ENCODE data around the gene SULT1E1.
"Not testable (repeated sequence)": the region's sequence is repeated elsewhere in the genome, so short reads cannot be mapped to it uniquely, and the experiment has no call there.

SULT1E1 gene

DNA sequence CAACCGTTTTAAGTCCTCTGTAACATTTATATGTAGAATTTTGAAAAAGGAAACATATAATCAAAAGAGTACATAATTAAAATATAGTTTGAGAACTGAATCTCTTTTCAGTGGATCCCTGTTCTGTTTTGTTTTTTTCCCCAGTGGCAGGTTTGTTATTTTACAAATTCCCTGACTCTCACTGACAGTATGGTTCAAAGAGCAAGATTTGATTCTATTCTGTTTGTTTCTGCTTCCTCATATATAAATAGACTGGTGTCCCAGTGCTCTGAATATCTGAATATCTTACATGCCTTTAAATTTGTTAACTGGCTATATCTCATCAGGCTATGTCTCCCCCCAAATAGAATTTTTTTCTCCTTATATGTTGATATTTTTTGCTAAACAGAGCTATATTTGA lies 16.6 kb downstream of the SULT1E1 start:
- no peak for DNase-seq

DNA sequence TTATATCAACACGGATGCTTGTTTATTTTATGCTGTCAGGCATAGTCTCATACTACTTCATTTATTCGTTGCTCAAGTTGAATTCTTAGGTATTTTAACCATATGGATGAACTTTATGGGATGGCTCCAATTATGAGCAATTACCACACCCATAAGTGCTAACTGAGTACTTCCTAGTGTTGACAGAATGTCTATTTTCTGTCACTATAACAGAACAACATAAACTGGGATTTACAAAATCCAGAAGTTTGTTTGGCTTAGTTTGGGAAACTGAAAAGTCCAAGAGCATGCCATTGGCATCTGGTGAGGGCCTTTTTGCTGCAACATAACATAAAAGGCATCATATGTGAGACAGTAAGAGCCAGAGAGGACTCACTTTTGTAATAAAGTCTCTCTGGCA lies 21.0 kb downstream of the SULT1E1 start:
- no peak for DNase-seq

DNA sequence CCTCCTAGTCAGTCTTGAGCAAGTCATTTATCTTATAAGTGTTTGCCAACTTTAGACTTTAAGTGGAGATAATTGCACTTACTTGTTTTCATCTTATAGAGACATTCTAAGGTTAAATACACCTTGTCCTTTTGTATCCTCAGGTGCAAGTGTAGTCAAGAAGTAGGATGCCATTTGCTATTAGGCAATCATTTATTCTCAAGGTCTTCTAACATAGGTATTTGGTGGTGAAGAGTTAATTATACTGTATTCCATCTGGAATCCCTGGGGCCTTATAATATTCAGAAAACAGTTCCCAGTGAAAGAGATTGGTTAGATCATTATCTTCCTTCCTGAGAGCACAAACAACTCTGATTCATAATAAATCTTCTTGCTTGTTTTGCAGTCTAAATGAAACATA lies 23.7 kb downstream of the SULT1E1 start:
- DNase-seq = no peak

DNA sequence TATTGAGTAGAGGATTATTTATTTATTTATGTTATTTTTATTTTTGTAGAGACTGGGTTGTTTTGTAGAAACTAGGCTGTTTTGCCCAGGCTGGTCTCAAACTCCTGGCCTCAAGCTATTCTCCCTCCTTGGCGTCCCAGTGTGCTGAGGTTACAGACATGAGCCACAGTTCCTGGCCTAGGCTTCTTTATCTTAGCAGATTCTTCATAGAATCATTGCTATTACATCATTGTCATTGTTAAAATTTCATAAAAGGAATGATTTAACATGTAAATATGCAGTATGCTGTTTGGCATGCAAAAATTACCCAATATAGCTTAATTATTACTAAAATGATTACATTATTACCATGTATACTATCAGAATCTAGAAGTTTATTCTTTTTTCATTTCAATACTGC lies 24.2 kb downstream of the SULT1E1 start:
- DNase-seq = no peak

DNA sequence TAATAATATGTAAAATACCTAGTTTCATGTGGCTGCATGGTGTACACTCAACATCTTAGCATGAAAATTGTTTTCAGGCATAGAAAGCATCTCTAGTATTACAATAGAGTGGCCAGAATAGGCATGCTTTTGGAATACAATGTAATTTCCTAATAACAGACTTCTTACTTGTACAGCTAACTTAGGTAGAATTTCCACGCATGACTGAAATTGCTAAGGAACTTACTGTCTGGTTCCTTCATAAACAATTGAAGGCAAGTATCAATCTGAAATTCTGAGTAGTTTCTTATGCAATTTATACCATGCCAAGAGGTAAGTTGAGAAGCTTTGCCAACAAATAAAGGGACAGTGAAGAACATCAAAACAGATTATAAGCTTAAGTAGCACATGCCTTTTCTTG lies 26.7 kb downstream of the SULT1E1 start:
- DNase-seq = no peak

DNA sequence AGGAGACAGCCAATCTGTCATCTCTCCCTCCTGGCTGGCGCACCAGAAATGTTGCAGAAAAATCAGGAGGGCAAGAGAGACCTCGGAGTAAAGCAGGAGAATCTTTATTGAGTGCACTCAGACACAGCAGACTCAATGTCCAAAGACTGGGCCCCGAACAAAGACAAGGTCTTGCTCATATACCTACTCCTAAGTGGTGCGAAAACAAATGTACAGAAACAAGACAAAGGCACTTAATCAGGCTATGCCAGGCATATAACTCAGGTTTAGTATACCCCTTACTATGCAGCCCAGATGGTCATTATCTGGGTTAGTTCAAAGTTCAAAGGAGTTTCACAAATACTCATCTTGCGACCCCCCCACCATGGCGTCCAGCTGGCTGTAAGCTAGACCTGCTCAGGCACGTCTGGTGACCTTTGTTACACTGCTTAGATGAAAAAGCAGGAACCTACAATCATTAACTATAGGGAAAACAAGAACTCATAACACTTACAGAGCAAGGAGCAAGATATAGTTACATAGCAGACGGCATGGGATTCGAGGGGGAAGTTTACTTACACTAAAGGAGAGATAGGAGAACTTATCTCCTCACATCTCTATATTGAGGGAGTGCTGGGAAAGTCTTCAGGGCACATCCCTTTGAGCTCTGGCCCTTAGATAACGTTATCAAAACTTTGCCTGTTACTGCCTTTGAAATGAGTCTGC lies 27.5 kb downstream of the SULT1E1 start:
- no peak for DNase-seq

DNA sequence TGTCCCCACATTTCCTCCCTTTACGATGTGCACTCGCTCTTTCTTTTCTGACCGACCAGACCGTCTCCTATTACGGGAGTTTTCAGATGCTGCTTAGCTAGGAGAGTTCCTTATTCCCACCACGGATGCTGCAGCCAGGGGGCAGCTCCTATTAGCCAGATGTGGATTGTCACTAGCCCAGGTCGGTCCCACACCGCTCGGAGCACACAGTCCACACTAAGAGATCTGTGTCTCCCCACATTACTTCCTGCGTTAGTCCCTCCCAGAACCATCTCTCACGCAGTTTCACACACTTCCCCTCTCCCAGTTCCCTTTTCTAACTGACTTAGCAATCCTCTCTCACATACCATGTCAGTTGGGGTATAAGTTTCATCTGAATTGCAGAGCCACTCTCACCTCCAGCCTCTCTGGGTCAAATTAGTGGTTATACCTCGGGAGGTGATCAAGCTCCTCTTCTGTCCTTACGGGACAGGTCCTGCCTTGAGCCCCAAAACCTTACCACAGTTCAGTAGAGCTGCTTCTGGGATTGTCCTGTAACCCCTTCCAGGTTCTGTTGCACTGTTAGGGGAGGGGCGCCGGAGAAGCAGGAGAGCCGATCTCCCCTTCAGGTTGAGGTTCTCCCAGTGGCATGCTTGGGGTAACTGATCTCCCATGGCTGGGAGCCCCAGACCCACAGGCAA lies 28.2 kb downstream of the SULT1E1 start:
- DNase-seq = peak; percentile 28

DNA sequence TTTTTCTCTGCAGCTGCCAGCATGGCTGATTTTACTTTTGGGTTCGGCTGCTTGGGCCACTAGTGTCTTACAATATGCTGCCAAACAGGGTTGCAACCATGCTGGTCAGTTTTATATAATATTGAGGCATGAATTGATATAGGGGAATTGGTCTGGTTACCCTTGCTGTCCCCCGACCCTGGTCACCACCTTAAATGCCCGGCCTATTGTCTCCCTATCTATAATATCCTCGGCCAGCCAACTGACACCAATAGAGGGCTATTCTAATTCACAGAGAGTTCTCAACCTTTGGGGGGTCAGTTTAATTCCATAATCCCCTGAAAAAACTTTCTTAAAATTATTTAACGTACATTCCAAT lies 28.7 kb downstream of the SULT1E1 start:
- DNase-seq = no peak

DNA sequence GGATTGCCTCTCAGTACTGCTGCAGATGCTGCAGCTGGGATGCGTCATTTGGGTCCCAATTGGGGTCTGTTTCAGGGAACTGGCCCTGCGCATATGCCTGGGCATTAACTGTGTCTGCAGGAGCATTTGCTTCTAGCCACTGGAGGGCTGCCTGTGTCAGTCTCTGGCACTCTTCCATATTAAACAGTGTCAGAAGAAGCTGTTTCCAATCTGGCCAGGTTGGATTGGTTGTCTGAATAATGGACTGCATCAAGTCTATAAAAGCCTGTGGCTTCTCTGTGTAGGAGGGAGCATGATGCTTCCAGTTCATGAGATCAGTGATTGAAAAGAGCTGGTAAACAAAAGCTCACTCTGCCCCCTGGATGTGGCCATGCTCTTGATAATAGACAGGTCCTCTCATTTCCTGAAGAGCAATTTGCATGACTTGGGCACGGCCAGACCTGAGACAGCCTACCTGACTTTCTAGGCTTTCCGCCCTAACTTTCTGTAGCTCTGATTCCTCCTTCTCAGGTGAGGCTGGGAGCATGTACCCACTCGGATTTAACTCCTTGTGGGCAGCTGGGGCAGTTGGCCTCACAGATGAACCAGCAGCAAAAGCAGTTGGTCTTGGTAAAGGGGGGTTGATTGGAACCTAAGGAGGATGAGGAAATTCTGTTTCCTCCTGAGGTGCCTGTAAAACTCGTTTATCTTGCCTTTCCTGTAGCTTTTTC lies 29.2 kb downstream of the SULT1E1 start:
- no peak for DNase-seq

DNA sequence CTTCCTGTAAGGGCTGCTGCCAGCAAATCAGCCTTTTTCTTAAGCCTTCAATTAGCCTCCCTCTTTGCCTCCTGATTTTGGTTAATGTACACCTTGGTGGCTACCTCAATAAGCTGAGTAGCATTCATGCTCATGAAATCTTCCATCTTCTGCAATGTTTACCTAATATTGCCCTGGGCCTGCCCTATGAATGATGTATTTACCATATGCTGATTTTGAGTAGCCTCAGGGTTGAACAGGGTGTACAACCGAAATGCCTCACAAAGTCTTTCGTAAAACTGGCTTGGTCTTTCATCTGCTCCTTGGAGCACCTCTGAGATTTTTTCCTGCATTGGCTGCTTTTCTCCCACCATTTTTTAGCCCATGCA lies 29.8 kb downstream of the SULT1E1 start:
- no peak for DNase-seq

DNA sequence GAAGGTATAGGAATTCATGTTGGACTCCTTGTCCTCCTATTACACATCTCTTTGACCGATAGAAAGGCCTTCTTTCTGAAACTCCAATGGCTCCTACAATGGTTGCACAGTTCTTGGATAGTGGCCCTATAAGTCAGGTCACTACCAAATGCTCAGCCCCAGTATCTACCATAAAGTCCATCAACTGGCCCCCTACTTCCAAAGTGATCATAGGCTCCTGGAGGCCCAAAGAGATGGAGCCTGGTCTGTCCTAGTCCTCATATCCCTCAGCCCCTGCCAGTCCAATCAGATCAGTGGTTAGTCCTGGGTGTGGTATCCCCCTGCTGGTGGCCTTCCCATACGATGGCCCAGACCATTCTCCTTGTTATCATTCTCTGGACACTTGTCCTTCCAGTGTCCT lies 30.3 kb downstream of the SULT1E1 start:
- DNase-seq = no peak

DNA sequence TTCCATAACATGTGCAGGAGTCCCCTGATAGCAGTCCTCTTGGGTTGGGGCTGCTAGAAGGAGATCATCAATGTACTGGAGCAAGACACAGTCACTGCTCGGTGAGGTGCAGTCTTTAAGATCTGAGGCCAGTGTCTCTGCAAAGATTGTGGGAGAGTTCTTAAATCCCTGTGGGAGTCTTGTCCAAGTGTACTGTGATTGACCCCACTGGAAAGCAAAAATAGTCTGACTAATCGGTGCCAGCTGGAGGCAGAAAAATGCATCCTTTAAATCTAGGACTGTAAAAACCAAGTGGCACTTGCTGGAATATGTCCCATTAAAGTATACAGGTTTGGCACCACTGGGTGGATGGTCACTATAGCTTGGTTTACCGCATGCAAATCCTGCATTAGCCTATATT lies 31.1 kb downstream of the SULT1E1 start:
- no peak for DNase-seq

DNA sequence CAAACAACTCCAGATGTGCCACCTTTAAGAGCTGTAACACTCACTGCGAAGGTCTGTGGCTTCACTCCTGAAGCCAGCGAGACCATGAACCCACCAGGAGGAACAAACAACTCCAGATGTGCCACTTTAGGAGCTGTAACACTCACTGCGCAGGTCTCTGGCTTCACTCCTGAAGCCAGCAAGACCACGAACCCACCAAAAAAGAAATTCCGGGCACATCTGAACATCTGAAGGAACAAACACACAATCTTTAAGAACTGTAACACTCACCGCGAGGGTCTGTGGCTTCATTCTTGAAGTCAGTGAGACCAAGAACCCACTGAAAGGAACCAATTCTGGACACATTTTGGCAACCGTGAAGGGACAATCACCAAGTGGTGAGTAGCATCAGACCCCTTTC lies 34.9 kb downstream of the SULT1E1 start:
- DNase-seq = not testable (repeated sequence)

DNA sequence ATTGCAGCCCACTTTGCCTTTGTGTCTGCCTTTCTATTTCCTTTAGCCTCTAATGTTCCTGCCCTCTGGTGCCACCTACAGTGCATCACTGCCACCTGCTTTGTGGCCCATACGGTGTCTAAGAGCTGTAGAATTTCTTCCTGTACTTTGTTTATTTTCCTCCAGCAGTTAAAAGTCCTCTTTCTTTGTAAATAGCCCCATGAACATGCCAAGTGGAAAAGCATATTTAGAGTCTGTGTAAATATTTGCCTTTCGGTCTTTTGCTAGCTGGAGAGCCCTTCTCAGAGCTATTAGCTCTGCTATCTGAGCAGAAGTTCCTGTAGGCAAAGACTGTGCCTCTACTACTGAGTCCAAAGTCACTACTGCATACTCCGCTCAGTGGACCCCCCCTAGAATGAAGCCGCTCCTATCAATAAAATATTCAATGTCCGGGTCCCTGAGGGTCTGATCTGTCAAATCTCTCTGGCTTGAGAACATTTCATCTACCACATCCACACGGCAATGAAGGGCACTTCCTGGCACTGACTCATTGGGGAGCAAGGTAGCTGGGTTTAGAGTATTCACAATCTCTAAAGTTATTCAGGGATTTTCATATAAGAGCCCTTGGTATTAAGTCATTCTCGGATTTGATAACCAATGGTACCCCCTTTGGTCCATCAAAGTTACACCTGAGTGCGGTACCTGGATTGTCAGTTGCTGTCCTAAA lies 36.3 kb downstream of the SULT1E1 start:
- peak; percentile 56 for DNase-seq

DNA sequence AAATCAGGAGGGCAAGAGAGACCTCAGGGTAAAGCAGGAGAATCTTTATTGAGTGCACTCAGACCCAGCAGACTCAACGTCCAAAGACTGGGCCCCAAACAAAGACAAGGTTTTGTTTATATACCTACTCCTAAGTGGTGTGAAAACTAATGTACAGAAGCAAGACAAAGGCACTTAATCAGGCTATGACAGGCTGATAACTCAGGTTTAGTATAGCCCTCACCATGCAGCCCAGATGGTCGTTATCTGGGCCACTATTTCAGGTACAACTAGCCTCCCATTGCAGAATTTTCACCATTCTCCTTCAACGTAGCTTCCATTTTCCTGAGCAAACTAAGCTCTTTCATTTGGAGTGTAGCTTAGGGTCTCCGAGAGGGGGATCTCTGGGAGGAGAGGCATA lies 36.9 kb downstream of the SULT1E1 start:
- DNase-seq = no peak

DNA sequence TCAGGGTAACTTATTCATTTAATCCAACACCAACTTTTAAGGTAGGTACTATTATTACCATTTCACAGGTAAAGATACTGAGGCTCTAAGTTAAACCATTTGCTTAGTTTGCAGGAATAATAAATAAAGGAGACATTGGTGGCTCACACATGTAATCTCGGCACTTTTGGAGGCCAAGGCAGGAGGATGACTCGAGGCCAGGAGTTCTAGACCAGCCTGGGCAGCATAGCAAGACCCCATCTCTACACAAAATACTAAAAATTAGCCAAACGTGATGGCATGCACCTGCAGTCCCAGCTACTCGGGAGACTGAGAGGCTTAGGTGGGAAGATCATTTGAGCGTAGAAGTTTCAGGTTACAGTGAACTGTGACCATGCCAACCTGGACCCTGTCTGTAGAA lies 37.7 kb downstream of the SULT1E1 start:
- DNase-seq = no peak

DNA sequence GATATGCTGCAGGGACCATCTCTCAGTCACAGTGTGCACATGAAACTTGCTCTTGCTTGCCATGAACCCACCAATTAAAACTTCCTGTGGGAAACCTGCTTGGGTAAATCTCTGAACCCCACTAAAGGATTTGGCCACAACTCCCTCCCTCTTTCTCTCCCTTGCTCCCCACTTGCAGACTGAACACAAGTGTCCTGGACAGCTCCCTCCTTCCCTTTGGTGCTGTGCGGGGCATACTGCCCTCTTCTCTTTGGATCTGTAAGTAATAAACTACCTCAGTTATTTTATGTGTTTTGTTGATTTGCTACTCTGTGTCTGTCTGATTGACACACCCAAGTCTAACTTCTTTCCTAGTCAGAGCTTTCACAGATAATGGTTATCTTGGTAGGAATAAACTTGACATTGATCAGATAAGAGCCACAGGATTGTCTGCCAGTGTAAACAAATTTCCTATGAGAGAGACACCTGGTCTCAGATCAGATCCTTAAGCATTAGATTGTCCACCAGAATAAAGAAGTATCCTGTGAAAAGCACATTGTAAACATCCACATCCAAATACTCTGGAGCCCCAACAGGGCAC lies 41.8 kb downstream of the SULT1E1 start:
- DNase-seq = no peak

DNA sequence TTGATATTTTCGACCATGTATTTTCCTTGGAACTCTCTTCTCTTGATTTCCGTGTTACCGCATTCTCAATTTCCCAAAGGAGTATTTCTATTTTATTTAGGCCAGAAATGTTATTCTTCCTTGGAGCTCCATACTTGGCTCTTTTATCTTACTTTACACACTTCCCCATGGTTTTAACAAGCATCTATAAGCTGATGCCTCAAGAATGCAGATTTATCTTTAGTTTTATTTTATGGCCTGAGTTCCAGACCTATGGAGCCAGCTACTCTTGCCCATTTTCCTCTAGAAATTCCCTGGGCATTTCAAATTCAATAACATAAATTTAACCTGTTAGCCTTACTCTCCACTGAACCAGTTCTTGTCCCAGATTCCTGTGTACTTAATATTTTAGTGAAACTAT lies 43.7 kb downstream of the SULT1E1 start:
- DNase-seq = no peak

DNA sequence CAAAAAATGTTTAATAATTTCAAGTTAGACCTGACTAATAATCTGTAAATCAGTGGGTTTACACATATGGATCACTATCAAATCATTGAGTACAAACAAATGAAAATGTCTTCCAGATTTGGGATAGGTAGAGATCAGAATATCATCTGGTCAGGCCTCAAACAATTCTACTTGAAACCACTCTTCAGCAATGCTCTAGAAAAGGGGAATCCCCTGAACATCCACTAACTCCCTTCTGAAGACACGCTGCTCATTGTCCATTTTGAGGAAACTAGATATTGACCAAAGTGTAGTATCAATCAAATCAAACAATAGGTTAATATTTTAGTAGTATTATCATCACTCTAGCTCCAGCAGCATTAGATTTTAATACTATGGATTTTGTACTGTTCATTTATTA lies 46.3 kb downstream of the SULT1E1 start:
- no peak for DNase-seq

DNA sequence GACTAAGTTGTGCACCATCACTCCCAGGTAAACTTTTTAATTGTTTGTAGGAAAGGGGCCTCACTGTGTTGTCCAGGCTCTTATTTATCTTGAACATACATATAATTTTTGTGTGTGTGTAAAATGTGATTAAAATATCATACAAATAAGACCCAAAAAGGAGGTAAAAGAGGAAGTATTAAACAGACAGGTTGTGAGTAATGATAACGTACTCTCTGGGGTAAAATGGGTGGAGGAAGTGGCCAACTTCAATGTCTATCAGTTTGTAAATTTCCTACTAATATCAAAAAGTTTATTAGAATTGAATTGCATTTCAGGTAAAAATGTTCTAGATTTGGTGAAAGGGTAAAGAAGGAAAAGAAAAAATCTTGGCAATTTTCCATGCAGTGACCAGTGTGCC lies 48.8 kb downstream of the SULT1E1 start:
- no peak for DNase-seq

DNA sequence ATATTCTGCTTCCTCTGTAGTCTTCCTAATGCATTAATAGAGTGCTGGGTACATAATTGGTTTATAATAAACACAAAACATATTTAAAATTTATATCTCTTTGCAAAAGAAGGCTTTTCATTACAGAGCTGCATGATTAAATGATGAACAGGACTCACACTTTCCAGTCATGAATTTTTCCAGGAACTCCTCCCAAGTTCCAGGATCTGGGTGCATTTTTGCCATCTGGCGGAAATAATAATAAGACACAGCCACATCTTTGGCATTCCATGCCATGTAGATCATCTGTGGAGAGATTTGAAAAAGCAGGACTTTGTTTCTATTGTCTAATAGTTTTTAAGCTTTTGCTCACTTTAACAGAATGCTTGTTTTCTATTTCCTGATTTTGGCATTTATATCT lies 59.3 kb downstream of the SULT1E1 start:
- no peak for DNase-seq

DNA sequence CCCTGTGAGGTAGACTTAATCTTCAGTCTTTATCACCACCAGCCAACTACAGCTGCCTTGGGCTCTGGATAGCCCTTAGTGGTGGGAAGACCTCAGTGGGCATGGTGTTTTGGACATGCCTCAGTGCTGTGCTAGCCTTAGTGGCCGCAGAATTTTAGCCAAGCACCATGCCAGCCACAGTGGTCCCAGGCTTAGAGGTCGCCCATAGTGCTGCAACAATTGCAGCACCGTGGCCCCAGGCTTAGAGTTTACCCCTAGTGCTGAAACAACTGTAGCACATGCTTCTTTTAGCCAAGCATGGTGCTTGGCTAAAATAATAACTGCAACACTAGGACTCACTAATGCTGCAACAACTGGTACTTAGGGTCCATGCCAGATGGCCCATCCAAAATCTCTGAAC lies 60.6 kb downstream of the SULT1E1 start:
- DNase-seq = no peak

DNA sequence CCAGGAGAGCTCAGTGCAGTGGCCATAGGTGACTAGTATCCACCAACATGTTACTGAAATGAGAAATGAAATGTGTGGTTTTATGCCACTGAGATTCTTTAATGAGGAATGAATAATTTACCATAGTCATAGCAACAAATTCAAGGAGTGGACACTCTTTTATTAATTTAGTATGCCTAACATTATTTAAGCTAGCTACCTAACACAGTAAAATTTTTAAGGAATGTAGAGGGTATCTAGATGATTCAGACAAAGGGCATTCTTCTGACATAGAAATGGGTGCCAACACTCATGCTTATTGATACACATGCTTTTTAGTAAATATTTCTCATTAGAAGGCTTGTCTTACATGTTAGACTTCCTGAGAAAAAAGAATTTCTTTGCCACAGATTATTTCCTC lies 66.2 kb downstream of the SULT1E1 start:
- no peak for DNase-seq
